GM21529 (cell line): ENCODE results near the gene OPN4.
"Not testable (repeated sequence)": the region's sequence is repeated elsewhere in the genome, so short reads cannot be mapped to it uniquely, and the experiment has no call there.

ENCODE experiments used
- ATAC-seq: cut with Tn5 transposase; IDR thresholded peaks from one replicate; pipeline ENCODE4 v1.9.1; 2021; ENCODE audit not compliant: unreplicated experiment

Gene OPN4

GRCh38 chr10:86654411-86655172, at the start of gene OPN4:
Gene OPN4 (plus strand): TSS chr10:86654547. CDS start chr10:86654784, 237 bp downstream.
- ATAC-seq = no peak

- ATAC-seq = no peak
These were observed 46.7 kb upstream of the OPN4 start for GRCh38 chr10:86607674-86608073.

- ATAC-seq = no peak
These were observed 44.4 kb upstream of the OPN4 start for GRCh38 chr10:86609920-86610319.

GRCh38 chr10:86611386-86611785, 43.0 kb upstream of the OPN4 start:
- ATAC-seq = no peak

GRCh38 chr10:86613096-86613495, 41.3 kb upstream of the OPN4 start:
- ATAC-seq = no peak

- no peak for ATAC-seq
These were observed 40.4 kb upstream of the OPN4 start for GRCh38 chr10:86613905-86614304.

GRCh38 chr10:86614853-86615252, 39.5 kb upstream of the OPN4 start:
- ATAC-seq = no peak

GRCh38 chr10:86617278-86617677, 37.1 kb upstream of the OPN4 start:
- not testable (repeated sequence) for ATAC-seq

- ATAC-seq = no peak
These were observed 26.0 kb upstream of the OPN4 start for GRCh38 chr10:86628311-86628710.

GRCh38 chr10:86630079-86630478, 24.3 kb upstream of the OPN4 start:
- ATAC-seq = no peak

- no peak for ATAC-seq
These were observed 22.1 kb upstream of the OPN4 start for GRCh38 chr10:86632009-86632800.

GRCh38 chr10:86632951-86633350, 21.4 kb upstream of the OPN4 start:
- ATAC-seq = no peak

- no peak for ATAC-seq
These were observed 18.9 kb upstream of the OPN4 start for GRCh38 chr10:86635402-86635801.

GRCh38 chr10:86636311-86636710, 18.0 kb upstream of the OPN4 start:
- no peak for ATAC-seq

GRCh38 chr10:86642021-86642420, 12.3 kb upstream of the OPN4 start:
- no peak for ATAC-seq

- ATAC-seq = peak; percentile 21
These were observed 11.8 kb upstream of the OPN4 start for GRCh38 chr10:86642499-86642898.

GRCh38 chr10:86644152-86644793, 10.1 kb upstream of the OPN4 start:
- ATAC-seq = no peak

- no peak for ATAC-seq
These were observed 9.4 kb upstream of the OPN4 start for GRCh38 chr10:86644794-86645445.

- ATAC-seq = not testable (repeated sequence)
These were observed 8.7 kb upstream of the OPN4 start for GRCh38 chr10:86645621-86646165.

- ATAC-seq = no peak
These were observed 7.8 kb upstream of the OPN4 start for GRCh38 chr10:86646532-86646931.

- no peak for ATAC-seq
These were observed 7.4 kb upstream of the OPN4 start for GRCh38 chr10:86646933-86647332.
